HG02840 (cell line): Measurements from ENCODE around the gene TMC3.
"Not testable (repeated sequence)": the region's sequence is repeated elsewhere in the genome, so short reads cannot be mapped to it uniquely, and the experiment has no call there.

Experiments used
- ATAC-seq: cut with Tn5 transposase; IDR thresholded peaks from one replicate; pipeline ENCODE4 v1.9.1; 2021; ENCODE audit warnings: mild to moderate bottlenecking, moderate library complexity, moderate number of reproducible peaks; ENCODE audit not compliant: unreplicated experiment, low FRiP score

Gene TMC3

DNA sequence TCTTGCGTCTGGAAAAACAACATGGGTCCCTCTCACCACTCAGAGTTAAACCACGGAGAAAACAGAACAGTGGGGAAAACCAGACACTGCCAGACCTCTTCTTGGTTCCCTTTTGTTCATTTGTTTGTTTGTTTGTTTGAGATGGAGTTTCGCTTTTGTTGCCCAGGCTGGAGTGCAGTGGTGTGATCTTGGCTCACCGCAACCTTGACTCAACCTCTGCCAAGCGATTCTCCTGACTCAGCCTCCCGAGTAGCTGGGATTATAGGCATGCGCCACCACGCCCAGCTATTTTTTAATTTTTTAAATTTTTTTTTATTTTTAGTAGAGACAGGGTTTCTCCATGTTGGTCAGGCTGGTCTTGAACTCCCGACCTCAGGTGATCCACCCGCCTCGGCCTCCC is 25.3 kb downstream of the TMC3 start:
- ATAC-seq = not testable (repeated sequence)

DNA sequence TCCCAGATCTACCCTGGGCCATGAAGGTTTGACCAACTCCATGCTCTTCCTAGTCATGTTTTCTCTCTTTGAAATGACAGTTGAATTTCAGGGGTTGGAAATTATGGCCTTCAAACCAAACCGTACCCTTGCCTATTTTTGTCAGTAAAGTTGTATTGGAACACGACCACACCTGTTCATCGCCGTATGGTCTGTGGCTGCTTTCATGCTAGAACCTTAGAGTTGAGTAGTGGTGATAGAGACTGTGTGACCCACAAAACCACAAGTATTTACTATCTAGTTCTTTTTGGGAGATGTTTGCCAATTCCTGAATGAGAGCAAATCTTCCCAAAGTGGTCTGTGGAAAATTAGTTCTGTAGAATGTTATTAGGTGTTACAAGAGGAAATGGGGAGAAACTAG is 26.1 kb downstream of the TMC3 start:
- no peak for ATAC-seq

DNA sequence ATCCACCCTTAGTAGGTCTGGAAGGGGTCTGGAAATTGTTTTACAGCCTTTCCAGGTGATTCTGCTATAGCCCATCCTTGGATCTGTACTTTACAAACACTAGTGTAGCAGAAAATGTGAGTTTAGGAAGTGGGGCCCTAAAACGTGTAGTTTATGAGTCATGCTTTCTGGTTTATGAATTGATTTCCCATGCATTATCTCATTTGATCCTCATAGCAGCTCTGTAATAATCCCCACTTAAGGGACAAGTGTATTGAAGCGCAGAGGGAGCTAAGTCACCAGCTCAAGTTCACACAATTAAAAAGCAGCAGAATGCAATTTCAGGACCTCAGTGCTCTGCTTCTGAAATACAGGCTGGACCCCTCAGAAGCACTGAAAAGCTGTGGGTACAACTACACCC is 27.4 kb downstream of the TMC3 start:
- no peak for ATAC-seq

DNA sequence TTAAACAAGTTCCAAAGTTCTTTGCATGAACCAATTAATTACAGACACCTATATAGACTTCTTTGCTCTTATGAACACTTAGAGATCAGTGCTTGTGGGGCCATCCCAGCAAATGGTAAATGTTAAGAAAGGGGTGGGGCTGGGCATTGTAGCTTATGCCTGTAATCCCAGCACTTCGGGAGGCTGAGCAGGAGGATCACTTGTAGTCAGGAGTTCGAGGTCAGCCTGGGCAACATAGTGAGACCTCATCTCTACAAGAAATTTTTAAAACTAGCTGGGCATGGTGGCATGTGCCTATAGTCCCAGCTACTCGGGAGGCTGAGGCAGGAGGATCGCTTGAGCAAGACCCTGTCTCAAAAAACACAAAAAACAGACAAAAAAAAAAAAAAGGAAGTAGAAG is 30.6 kb downstream of the TMC3 start:
- no peak for ATAC-seq

DNA sequence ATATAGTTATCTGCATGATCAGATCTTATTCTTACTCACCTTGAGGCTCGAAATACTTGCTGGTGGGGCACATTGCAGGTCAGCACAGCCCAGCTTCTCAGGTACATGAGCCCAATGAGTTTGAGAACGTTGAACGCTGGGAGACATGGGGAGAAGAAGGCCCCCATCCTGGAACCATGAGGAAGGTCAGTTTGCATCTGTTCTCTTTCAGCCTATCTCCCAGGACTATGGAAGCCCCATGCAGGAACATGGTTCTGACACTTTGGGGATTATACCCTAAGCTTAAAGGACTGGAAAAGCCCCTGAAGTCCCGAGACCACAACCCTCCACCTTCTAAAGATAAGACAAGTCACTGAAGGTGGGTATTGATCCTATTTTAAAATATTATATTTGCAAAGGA is 32.7 kb downstream of the TMC3 start:
- no peak for ATAC-seq

DNA sequence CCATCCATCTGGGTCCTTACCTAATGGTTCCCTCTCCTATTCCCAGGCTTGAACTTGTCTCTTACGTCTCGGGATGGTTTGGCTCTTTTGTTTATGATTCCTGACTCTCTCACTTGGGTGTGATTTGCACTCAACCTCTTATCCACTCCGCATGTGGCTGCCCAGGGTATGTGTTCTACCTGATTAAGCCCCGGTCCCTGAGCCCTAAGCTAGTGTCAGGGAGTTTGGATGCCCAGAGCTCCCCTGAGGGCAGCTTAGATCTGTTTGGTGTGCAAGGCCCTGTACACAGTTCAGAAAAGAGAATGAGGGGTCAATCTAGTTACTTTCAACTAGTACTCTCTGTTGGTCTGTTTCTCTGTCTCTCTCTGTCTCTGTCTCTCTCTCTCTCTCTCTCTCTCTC is 34.2 kb downstream of the TMC3 start:
- no peak for ATAC-seq

DNA sequence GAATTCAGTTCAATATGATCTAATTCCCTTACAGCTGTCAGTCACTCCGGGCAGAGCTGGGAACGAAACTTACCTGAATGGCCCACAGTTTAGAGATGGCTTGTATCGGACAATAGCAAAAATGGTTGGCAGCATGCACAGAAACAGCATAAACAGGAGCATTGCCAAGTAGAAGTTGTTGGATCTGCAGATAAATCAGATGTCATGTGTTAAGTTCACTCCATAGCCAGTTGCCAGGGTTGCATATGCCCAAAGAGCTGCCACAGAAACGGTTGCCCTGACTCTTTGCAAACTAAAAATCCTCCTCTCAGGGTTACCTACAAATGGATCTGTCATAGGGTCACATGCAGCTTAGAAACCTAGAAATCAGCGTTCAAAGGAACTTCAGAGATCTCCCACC is 34.7 kb downstream of the TMC3 start:
- no peak for ATAC-seq

DNA sequence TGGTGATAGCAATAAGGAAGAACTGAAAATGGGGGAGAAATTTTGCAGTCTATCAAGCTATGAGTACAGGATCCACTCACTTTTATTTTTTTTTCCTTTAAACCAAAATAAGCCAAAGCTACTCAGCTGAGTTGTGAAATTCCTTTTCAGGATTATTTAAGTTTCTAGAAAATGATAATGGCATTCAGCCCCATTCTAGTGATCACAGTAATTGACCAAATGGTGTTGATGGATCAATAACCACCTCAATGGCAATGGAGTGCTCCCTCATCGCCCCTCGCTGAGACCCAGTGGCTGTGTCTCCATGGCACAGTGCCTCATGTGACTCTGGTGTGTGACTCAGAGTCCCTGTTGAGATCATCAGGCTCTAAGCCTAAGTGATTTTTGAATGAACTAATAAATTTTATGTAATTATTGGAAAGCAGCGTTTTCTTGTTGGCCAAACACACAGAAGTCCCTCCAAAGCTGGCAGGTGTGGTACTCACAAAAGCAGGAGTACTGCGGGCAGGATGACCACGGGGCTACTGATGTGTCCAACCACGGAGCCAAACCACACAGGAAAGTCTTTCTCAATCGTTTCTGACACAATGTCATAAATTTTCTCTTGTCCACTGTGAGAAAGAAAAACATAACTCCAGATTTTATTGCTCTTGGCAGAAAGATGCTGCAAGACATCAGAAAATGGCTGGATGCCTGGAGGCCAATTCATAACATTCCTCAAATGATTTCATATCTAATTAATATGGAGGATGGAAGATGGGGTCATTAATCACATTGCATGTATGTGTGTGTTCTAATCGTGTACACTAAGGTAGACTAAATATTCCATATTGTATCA is 35.6 kb downstream of the TMC3 start:
- ATAC-seq = no peak

DNA sequence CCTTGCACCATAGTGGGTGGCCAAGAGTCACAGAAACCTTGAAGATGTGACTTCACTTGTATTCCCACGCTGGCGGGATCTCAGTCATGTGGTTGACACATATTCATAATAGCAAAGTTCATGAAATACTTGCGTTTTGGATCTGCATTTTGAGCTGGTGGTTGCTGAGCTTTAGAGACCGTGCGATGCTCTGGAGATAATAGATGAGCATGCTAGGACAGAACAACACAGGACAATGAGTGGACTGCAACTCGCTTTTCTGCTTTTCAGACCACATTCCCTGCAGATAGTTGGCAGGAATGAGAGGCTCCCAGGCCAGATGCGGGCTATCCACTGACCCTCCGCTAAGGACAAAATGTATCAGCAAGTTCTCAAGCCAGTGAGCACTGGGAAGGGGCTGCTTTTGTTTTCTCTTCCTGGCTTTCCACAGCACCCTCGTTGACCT is 36.3 kb downstream of the TMC3 start:
- ATAC-seq = no peak

DNA sequence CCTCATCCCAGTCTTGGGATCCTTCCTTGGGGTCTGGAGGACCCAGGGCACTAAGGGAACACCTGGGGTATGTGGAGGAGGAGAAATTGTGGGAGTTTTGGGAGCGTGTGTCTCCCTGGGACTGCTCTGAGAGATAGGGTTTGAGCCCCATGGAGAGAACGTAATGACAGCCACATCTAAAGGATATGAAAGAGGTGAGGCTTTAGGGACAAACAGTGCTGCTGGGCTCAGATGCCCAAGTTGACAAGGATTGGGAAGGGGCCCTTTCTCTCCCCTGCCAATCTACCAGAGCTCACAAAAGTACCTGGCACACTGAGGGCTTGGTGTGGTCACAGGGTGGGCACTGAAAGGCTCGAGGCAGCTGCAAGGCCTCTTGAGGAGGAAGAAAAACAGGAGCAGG is 36.8 kb downstream of the TMC3 start:
- no peak for ATAC-seq

DNA sequence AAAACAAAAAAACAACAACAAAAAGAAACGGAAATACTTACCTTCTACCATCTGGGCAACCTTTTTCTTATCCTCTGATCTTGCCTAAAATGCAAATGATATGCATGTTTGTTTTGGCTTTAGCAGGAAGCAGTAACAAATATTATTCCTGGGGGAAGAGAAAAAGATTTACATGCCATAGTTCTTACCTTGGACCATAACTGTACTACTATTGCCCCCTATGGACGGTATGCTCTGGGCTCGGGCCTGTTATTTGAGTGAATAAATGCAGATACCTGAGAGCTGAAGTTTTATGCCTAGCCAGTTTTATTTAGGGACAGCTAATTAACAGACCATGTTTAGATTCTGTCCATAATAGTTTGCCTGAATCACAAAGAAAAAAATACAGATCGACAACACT is 37.4 kb downstream of the TMC3 start:
- ATAC-seq = no peak

DNA sequence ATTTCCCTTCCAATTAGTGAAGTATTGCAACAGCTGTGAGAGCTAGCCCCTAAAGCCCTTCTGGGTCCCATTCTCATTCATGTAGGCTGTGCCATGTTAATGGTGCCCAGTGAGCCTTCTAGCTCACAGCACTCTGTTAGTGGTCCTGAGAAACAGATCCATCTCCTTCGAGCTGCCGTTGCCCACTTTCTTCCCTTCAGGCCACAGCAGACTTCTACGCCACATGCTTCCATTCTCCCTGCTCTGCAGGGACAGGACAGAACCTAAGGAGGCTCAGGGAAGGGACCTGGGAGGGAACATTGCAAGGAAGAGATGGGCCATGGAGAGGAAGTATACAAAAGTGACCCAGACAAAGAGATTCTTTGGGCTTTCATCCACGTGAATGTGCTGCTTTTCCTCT is 38.4 kb downstream of the TMC3 start:
- ATAC-seq = no peak

DNA sequence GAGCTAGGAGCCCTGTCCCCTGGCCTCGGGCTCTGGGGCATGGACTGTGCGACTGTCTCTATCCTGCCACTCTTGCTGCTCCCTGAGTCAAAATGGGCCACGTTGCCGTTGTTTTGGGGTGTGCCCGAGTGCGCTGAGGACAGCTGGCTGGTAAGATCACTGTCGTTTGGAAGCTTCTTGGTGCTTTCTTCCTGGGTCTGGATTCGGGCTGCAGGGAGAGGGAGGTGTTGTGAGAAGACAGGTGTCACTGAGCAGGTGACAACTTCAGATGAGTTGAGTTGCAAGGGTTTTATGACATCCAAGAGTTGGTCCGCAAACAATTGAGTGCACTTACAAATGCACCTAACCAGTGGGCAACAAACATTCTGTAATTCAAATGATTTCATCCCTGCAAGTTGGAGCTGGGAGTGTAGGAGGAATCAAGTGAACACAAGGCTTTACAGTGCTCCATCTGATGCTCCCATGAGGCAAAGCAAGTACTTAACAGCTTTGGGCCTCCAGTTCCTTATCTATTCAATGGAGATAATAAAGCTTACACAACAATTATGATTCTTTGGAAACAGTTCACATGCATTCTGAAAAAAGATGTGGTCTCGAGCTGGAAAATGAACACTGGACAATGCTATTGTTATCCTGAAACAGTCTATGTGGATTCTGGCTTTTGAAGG is 39.1 kb downstream of the TMC3 start:
- ATAC-seq = no peak

DNA sequence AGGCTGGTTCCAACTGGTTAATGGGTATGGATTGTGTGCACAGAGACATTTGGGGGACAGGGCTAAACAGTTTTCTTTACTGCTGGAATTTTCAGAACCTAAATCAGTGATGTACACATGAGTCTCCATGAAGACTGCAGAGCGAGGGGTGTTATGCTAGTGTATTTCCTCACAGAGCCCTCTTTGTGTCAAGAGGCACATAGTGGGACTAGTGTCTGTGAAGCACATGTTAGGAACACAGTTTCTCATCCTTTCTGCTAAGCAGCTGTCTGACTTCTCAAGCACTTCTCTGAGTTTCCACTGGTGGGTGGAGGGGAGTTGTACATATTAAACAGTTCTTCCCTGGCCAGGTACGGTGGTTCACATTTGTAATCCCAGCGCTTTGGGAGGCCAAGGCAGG is 40.6 kb downstream of the TMC3 start:
- ATAC-seq = no peak

DNA sequence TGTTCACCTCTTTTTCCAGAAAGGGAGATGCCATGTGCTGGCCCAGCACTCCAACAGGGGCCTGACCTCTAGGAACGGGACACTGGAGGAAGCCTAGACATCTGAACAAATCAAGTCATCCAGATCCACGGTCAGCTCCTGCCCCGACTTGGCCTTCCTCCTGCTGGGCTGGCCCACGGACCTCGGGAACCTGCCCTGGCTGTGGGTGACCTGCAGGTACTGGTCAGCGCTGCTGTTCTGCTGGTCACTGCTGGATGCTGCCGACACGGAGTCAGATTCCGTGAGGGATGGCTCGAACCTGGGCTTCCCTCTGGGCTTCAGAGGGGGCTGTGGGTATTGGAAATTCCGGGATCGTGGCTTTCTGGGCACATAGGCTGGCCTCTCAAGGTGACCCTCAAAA is 41.7 kb downstream of the TMC3 start:
- no peak for ATAC-seq

DNA sequence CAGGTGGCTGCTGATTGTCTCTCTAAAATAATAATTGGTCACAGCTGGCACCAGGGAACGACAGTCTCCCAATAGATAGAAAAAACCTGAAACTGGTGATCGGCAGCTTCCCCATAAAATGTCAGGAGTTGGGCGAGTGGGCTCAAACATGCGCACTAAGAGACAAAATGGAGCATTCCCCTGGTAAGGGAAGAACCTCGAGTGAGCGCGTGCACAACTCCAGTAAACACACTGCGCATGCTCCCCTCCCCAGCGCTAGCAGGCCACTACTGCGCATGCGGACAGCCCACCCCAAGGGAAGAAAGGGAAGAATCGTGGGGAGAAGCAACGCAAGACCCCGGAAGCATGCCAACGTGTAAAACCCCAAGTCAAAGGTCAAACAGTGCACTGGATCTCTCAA is 42.4 kb downstream of the TMC3 start:
- ATAC-seq = no peak

DNA sequence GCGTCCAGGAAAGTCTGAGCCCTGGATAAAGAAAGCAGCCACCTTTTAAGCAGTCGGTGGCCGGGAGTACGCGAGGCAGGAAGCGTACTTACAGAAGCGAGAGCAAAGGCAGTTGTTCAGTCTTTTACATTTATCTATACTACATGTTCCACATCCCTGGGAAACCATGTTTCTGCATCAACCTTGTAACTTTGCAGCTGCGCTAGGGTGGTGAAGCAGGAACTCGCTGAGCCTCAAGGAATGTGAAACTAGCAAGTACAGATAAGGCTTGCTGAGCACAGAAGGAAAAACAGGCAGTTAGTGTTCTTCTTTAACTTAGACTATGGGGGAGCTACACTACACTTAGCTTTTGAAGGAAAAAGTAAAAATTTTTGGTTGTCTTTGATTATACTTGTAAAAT is 42.9 kb downstream of the TMC3 start:
- not testable (repeated sequence) for ATAC-seq

DNA sequence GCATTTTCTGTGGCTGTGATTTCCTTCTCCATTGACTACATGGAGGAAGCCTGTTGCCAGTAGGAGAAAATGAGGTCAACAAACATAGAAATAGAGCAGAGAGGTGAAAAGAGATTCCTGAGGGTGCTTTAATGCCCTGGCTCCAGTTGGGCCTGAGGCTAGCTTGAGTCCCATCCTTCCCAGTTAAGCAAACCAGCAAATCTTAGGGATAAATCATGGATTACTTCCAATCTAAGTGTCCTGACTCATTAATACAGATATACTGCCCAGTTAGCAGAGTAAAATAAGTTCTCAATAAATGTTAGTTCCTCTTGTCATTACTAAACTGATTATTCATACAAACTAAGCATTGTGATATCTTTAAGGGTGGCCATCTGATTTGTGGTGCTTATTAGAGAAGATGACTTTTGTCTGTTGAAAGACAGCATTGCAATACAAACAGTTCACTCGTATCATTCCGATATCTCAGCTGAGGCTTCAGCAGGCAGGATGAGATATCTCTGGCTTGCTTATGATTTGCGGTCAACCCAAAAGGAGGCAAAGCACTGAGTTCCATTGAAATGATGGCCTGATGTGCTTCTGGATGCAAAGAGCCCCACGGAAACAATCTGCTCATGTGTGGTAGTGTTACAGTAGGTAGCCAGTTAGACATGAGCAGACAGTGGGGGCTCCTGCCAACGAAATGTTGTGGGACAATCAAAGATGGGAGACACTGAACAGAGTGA is 43.5 kb downstream of the TMC3 start:
- ATAC-seq = no peak

DNA sequence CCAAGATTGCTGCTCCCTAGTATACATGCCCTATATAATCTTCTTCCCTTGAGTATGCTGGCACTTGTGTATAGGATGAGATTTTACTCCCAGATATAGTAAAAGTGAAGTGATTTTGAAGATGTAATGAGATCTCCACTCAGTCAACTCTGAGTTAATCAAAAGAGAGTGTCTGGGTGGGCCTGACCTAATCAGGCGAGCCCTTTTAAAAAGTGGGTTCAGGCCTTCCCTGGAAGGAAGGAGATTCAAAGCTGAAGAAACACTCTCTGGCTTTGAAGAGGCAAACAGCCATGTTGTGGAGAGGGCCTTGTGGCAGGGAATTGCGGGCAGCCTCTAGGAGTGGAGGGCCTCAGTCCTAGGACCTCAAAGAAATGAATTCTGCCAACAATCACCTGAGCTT is 44.6 kb downstream of the TMC3 start:
- no peak for ATAC-seq

DNA sequence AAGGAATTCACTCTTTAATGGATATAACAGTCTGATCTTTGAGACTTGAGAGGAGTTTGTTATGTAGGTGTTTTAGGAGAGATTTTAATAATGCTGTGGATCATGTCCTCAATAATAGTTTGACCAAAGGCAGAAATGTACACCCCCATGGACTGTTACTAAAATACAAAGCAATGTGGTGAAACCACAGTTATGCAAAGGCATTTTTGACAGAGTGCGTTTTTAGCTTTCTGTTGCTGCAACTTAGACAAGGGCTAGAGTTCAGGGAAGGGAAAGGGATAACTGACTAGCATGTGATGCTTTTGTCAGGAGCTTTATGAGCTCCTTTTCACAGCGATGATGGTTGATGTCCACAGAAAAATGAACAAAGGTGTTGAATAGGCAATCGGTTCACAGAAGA is 46.5 kb downstream of the TMC3 start:
- no peak for ATAC-seq

DNA sequence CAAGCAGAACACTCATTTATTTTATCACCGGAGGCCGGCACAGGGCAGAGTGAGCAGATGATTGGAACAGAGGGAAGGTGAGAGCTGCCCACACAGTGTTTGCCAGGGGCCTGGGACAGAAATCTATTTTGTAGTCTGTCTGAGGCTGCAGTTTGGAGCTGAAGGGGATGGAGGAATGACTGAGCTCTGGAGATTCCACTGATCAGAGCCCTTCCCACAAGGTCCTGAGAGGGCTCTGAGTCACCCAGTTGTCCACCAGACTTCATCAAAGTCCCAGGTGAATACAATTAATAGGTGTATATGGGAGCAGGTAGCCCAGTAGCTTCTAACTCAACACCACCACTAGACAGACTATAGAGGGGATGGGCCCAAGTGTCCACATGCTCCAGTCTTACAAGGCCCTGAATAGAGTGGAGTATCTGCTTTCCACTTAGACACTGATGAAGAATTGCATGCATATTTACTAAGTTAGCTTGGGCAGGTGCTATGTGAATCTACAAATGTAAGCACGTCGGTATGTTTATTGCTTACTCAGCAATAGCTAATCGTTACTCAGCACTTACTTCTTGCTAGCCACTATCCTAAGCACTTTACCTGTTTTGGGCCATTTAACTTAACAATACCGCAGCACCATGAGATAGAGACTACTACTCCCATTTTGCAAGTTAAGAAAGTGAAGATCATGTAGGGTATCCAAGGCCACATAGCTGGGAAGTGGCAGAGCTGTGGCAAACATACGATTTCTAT is 47.4 kb downstream of the TMC3 start:
- no peak for ATAC-seq
